ENCODE measurements around the gene DUSP15. TPM values are rescaled to one million over a fixed set of nuclear protein-coding genes. Genes with fewer than 3 reads are reported as not detected.

The DUSP15 gene
- polyA plus RNA-seq, 1 donor (not counting 4 experiments of a cell fraction or from before 2014, with no cell fraction given): not detected

- no peaks in the 10 kb centered on the region for H3K9me3 ChIP-seq (ENCODE audit: control insufficient read depth, low read depth, low read length)
- dilution Hi-C loops (cut with MboI; ENCODE audit: extremely low pct_ligation_motif_present, low sequenced_read_pairs): no loop called here
- H3K9me1 ChIP-seq (ENCODE audit: control insufficient read depth, extremely low read depth, insufficient read depth, low read length): no peaks in the 10 kb centered on the region
- TF ChIP-seq, protein P1, sequence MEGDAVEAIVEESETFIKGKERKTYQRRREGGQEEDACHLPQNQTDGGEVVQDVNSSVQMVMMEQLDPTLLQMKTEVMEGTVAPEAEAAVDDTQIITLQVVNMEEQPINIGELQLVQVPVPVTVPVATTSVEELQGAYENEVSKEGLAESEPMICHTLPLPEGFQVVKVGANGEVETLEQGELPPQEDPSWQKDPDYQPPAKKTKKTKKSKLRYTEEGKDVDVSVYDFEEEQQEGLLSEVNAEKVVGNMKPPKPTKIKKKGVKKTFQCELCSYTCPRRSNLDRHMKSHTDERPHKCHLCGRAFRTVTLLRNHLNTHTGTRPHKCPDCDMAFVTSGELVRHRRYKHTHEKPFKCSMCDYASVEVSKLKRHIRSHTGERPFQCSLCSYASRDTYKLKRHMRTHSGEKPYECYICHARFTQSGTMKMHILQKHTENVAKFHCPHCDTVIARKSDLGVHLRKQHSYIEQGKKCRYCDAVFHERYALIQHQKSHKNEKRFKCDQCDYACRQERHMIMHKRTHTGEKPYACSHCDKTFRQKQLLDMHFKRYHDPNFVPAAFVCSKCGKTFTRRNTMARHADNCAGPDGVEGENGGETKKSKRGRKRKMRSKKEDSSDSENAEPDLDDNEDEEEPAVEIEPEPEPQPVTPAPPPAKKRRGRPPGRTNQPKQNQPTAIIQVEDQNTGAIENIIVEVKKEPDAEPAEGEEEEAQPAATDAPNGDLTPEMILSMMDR (optimal IDR thresholded peaks at IDR 0.05 in 1 of 3, IDR thresholded peaks at IDR 0.05 in 1 of 3, conservative IDR thresholded peaks at IDR 0.05 in 1 of 3; ENCODE audit: extremely low read depth in 1 of 3, insufficient read depth in 2 of 3, low read length in 3 of 3): no peak
- H2AFZ ChIP-seq (ENCODE audit: control insufficient read depth, low read length): no peak overlapping the region
- H4K20me1 ChIP-seq (ENCODE audit: control insufficient read depth, extremely low read depth, insufficient read depth, low read length): no peaks in the 10 kb centered on the region
- H3K4me3 ChIP-seq (ENCODE audit: control insufficient read depth in 2 of 3, extremely low read depth in 1 of 3, insufficient read depth in 2 of 3, low read depth in 1 of 3, low read length in 3 of 3): no peak overlapping the region
- DNase-seq (ENCODE audit: low read depth, low spot score) (no peak), FAIRE-seq (no peak)
- peaks cover 4% of the 10 kb centered on the region for H3K27me3 ChIP-seq (ENCODE audit: control insufficient read depth, extremely low read depth, insufficient read depth, low read length)
- H3K79me2 ChIP-seq (ENCODE audit: control insufficient read depth, insufficient read depth, low read length): no peaks in the 10 kb centered on the region
- H3K9ac ChIP-seq (ENCODE audit: control insufficient read depth, extremely low read depth, insufficient read depth, low read length): no peak overlapping the region
- no peak overlapping the region for H3K4me2 ChIP-seq (ENCODE audit: control insufficient read depth, extremely low read depth, insufficient read depth, low read depth, low read length)
- no peaks in the 10 kb centered on the region for H3K4me1 ChIP-seq (ENCODE audit: control insufficient read depth, extremely low read depth, insufficient read depth, low read length)
- H3K27ac ChIP-seq (ENCODE audit: control insufficient read depth, insufficient read depth, low read length): no peak overlapping the region
- no peaks in the 10 kb centered on the region for H3K36me3 ChIP-seq (ENCODE audit: control insufficient read depth in 2 of 2, extremely low read depth in 1 of 2, insufficient read depth in 2 of 2, low read length in 2 of 2)
Measured at GRCh38 chr20:31820228-31820627, 50.1 kb downstream of the DUSP15 start.

DNA sequence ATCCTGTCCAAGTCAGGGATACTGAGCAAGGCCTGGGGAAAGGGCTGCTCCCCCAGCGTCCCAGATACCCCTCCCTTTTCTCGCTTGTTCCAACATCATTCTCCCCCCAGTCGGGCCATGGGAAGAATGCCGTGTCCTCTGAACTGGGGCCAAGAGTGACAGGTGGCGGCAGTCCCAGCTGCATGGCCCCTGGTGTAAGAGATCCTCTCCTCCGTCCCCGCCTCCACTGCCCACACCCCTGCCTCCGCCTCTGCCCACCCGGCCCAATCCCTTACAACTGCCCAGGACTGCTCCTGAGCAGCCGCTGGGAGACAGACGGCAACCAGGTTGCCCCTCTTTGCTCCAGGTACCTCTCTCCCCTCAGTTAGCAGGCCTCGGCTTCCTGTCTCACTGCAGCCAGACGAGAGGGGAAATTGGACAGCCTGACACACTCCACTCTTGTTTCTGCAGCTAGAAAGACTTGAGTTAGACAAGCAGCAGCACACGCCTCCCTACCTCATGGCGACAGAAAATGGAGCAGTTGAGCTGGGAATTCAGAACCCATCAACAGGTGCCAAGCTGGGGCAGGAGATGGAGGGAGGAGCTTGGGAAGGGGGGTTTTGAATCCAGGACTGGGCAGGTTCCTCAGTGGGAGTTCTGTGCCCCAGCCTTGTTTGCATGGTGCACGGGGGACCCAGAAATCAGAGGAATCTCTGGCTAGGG lies 51.1 kb downstream of the DUSP15 start, which contains the start of gene MYLK2:
TSS of gene MYLK2 (plus strand) at position 274 of the 702 bp plus-strand sequence. CDS start at position 499, 225 bp downstream.
- no peak for TF ChIP-seq EZH2 (IDR thresholded peaks at IDR 0.05; ENCODE audit: low read length)
- TF ChIP-seq, protein P1 (optimal IDR thresholded peaks at IDR 0.05 in 1 of 3, IDR thresholded peaks at IDR 0.05 in 1 of 3, conservative IDR thresholded peaks at IDR 0.05 in 1 of 3; ENCODE audit: extremely low read depth in 1 of 3, insufficient read depth in 2 of 3, low read length in 3 of 3): no peak
- no peak for DNase-seq (ENCODE audit: low read depth, low spot score)
- Histone ChIP-seq H4K20me1 (ENCODE audit: control insufficient read depth, extremely low read depth, insufficient read depth, low read length) (no peaks in the 10 kb centered on the region), H3K79me2 (ENCODE audit: control insufficient read depth, insufficient read depth, low read length) (no peaks in the 10 kb centered on the region), H3K27me3 (ENCODE audit: control insufficient read depth, extremely low read depth, insufficient read depth, low read length) (peaks cover 4% of the 10 kb centered on the region), H3K9ac (ENCODE audit: control insufficient read depth, extremely low read depth, insufficient read depth, low read length) (no peak within 1 kb of the TSS), H3K9me3 (ENCODE audit: control insufficient read depth, low read depth, low read length) (no peaks in the 10 kb centered on the region), H3K9me1 (ENCODE audit: control insufficient read depth, extremely low read depth, insufficient read depth, low read length) (no peaks in the 10 kb centered on the region), H3K4me3 (ENCODE audit: control insufficient read depth in 2 of 3, extremely low read depth in 1 of 3, insufficient read depth in 2 of 3, low read depth in 1 of 3, low read length in 3 of 3) (no peak within 1 kb of the TSS), H3K27ac (ENCODE audit: control insufficient read depth, insufficient read depth, low read length) (no peak within 1 kb of the TSS), H2AFZ (ENCODE audit: control insufficient read depth, low read length) (no peak within 1 kb of the TSS), H3K4me2 (ENCODE audit: control insufficient read depth, extremely low read depth, insufficient read depth, low read depth, low read length) (no peak within 1 kb of the TSS), H3K4me1 (ENCODE audit: control insufficient read depth, extremely low read depth, insufficient read depth, low read length) (no peaks in the 10 kb centered on the region), H3K36me3 (ENCODE audit: control insufficient read depth in 2 of 2, extremely low read depth in 1 of 2, insufficient read depth in 2 of 2, low read length in 2 of 2) (no peaks in the 10 kb centered on the region)
- dilution Hi-C loops (cut with MboI; ENCODE audit: extremely low pct_ligation_motif_present, low sequenced_read_pairs): no loop called here
- FAIRE-seq: no peak

All from keratinocyte (primary cell).